Measurements from ENCODE around the gene NTM.

Gene NTM

DNA sequence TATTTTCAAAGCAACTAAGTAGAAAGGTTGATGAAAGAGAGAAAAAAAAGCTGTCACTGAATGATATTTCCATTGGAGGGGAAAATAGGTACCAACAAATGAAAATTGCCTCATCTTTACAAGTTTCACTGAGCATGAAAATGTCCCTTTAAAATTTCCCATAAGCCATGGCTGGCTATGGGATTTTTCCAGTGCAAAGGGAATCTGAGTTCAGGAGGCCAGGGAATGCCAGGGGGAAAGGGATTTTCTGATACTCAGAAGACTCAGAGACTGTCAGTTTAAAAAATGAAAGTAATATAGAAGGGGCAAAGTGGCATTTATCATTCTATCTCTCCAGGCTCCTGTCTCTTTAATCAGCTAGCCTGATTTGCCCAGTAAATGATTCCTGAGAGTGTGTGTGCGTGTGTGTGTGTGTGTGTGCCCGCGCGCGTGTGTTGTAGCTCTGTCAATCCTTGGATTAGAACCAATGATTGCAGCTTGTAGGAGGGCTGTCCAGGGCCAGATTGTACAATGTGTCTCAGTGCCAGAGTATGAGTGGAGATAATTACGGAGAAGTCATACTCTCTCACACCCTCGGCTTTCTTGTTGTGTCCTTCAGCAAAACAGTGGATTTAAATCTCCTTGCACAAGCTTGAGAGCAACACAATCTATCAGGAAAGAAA lies at the start of gene NTM:
Gene NTM, plus strand, starts transcription at position 526 of the 662 bp plus-strand sequence.
- H2AFZ ChIP-seq (ENCODE audit: low read depth, low read length), result no peak within 1 kb of the TSS
- TF ChIP-seq EZH2phosphoT487 (IDR thresholded peaks at IDR 0.05; ENCODE audit: low read depth), result no peak
- TF ChIP-seq, protein P1, sequence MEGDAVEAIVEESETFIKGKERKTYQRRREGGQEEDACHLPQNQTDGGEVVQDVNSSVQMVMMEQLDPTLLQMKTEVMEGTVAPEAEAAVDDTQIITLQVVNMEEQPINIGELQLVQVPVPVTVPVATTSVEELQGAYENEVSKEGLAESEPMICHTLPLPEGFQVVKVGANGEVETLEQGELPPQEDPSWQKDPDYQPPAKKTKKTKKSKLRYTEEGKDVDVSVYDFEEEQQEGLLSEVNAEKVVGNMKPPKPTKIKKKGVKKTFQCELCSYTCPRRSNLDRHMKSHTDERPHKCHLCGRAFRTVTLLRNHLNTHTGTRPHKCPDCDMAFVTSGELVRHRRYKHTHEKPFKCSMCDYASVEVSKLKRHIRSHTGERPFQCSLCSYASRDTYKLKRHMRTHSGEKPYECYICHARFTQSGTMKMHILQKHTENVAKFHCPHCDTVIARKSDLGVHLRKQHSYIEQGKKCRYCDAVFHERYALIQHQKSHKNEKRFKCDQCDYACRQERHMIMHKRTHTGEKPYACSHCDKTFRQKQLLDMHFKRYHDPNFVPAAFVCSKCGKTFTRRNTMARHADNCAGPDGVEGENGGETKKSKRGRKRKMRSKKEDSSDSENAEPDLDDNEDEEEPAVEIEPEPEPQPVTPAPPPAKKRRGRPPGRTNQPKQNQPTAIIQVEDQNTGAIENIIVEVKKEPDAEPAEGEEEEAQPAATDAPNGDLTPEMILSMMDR (IDR thresholded peaks at IDR 0.05; ENCODE audit: low read depth, low read length), result no peak
- peaks cover 47% of the 10 kb centered on the region for H3K27me3 ChIP-seq (ENCODE audit: low read depth, low read length)
- H3K9ac ChIP-seq (ENCODE audit: low read length), result no peak within 1 kb of the TSS
- no peaks in the 10 kb centered on the region for H3K4me1 ChIP-seq (ENCODE audit: low read length)
- no peaks in the 10 kb centered on the region for H3K79me2 ChIP-seq (ENCODE audit: low read length)
- H3K27ac ChIP-seq (ENCODE audit: low read length), result no peak within 1 kb of the TSS
- no peaks in the 10 kb centered on the region for H3K36me3 ChIP-seq (replicated peaks; ENCODE audit: low read depth, low read length)
- H3K4me2 ChIP-seq (ENCODE audit: low read length), result no peak within 1 kb of the TSS
- H3K4me3 ChIP-seq (ENCODE audit: low read length), result no peak within 1 kb of the TSS
- H4K20me1 ChIP-seq (ENCODE audit: insufficient read depth, low read length), result no peaks in the 10 kb centered on the region
- no peaks in the 10 kb centered on the region for H3K9me3 ChIP-seq (ENCODE audit: insufficient read depth, low read length)

DNA sequence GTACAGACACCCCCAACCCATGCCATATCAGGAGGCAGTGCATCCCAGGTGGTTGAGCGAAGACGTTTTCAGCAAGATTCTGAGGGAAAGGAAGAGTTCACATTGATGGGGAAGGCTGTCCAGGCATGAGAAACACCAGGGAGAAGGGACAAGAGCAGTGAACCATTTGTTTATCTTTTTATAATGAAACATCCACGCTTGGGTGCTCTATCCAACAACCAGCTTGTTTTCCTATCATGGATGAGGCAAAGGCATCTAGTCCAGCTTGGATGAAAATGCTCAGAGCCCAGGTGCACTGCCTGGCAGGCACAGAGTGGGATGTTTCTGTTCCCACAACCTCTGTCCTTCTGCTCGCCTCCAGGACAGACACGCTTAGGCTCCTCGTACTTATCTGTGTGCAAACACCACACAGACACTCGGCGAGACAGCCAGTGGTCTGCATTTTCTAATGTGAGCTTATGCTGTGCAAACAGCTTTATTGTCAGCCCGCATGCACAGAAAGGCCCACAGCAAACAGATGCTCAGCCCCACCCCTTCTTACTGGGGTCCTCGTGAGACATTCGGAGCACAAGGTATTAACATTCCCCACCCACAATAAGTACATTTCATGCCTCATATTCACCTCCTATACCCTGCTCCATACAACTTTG lies 45.4 kb upstream of the NTM start:
- Histone ChIP-seq H3K9me3 (ENCODE audit: insufficient read depth, low read length) (no peaks in the 10 kb centered on the region), H3K4me3 (ENCODE audit: low read length) (no peak overlapping the region), H3K9ac (ENCODE audit: low read length) (no peak overlapping the region), H4K20me1 (ENCODE audit: insufficient read depth, low read length) (no peaks in the 10 kb centered on the region; the same call in 1 of the 2 replicates), H2AFZ (ENCODE audit: low read depth, low read length) (no peak overlapping the region), H3K4me1 (ENCODE audit: low read length) (no peaks in the 10 kb centered on the region), H3K4me2 (ENCODE audit: low read length) (no peak overlapping the region), H3K27me3 (ENCODE audit: low read depth, low read length) (peaks cover 25% of the 10 kb centered on the region), H3K36me3 (replicated peaks; ENCODE audit: low read depth, low read length) (no peaks in the 10 kb centered on the region), H3K79me2 (ENCODE audit: low read length) (no peaks in the 10 kb centered on the region), H3K27ac (ENCODE audit: low read length) (no peak overlapping the region)
- TF ChIP-seq, protein P1 (IDR thresholded peaks at IDR 0.05; ENCODE audit: low read depth, low read length), result no peak
- no peak for TF ChIP-seq EZH2phosphoT487 (IDR thresholded peaks at IDR 0.05; ENCODE audit: low read depth)

DNA sequence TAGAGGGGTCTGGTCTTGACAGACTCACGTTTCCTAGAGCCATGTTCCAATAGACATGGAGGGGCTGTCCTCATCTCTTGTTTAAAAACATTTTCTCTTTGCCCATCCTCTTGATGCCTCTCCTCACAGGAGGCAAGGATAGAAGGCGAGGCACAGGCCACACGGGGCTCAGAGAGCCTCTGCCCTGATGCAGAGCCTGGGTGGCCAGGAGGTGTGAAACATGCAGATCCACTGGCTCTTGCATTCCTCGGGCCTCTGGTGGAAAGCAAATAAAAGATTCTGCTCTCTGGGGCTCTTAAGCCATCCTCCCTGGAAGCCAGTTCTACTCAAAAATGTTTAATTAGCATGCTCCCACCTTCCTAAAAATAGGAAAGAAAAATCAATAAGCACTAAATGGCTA lies 43.6 kb upstream of the NTM start:
- no peaks in the 10 kb centered on the region for H4K20me1 ChIP-seq (ENCODE audit: insufficient read depth, low read length)

DNA sequence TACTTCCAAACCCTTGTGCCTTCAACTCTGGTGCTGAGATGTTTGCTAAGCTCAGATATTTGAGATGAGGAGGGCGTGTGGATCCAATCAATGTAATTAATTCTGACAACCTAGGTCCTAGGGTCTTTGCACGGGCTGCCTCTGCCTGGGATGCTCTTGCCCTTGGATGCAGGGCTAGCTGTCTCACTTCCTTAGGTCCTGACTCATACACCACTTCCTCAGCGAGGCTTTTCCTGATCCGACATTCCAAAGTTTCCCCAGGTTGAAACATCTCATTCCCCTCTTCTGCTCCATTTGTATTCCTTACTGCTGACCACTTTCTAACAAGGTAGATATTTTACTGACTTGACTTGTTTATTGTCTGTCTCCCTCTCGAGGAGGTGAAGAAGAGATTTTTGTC lies 43.0 kb upstream of the NTM start:
- H3K27me3 ChIP-seq (ENCODE audit: low read depth, low read length), result peaks cover 16% of the 10 kb centered on the region
- H3K4me2 ChIP-seq (ENCODE audit: low read length), result no peak overlapping the region
- H3K4me1 ChIP-seq (ENCODE audit: low read length), result no peaks in the 10 kb centered on the region
- H3K9ac ChIP-seq (ENCODE audit: low read length), result no peak overlapping the region
- H3K36me3 ChIP-seq (replicated peaks; ENCODE audit: low read depth, low read length), result no peaks in the 10 kb centered on the region
- H3K27ac ChIP-seq (ENCODE audit: low read length), result no peak overlapping the region
- no peaks in the 10 kb centered on the region for H3K9me3 ChIP-seq (ENCODE audit: insufficient read depth, low read length)
- H3K4me3 ChIP-seq (ENCODE audit: low read length), result no peak overlapping the region
- TF ChIP-seq, protein P1 (IDR thresholded peaks at IDR 0.05; ENCODE audit: low read depth, low read length), result no peak
- TF ChIP-seq EZH2phosphoT487 (IDR thresholded peaks at IDR 0.05; ENCODE audit: low read depth), result no peak
- H4K20me1 ChIP-seq (ENCODE audit: insufficient read depth, low read length), result no peaks in the 10 kb centered on the region
- no peaks in the 10 kb centered on the region for H3K79me2 ChIP-seq (ENCODE audit: low read length)
- H2AFZ ChIP-seq (ENCODE audit: low read depth, low read length), result no peak overlapping the region

More for the DNA sequence above, 43.6 kb upstream of the NTM start:
- no peak overlapping the region for H3K9ac ChIP-seq (ENCODE audit: low read length)
- no peaks in the 10 kb centered on the region for H3K36me3 ChIP-seq (replicated peaks; ENCODE audit: low read depth, low read length)
- no peak overlapping the region for H2AFZ ChIP-seq (ENCODE audit: low read depth, low read length)
- no peak overlapping the region for H3K4me2 ChIP-seq (ENCODE audit: low read length)
- no peak overlapping the region for H3K27ac ChIP-seq (ENCODE audit: low read length)
- peaks cover 16% of the 10 kb centered on the region for H3K27me3 ChIP-seq (ENCODE audit: low read depth, low read length)
- TF ChIP-seq, protein P1 (IDR thresholded peaks at IDR 0.05; ENCODE audit: low read depth, low read length), result no peak
- TF ChIP-seq EZH2phosphoT487 (IDR thresholded peaks at IDR 0.05; ENCODE audit: low read depth), result no peak
- no peaks in the 10 kb centered on the region for H3K4me1 ChIP-seq (ENCODE audit: low read length)
- H3K4me3 ChIP-seq (ENCODE audit: low read length), result no peak overlapping the region
- H3K9me3 ChIP-seq (ENCODE audit: insufficient read depth, low read length), result no peaks in the 10 kb centered on the region
- H3K79me2 ChIP-seq (ENCODE audit: low read length), result no peaks in the 10 kb centered on the region

Data from OCI-LY3 (cell line).